SK-N-SH (cell line): ENCODE measurements around the gene CRELD2.

Source experiments
- CTCF ChIP-seq: fragments of 200-600 bp; sonication (generic); IDR thresholded peaks from 2 replicates; pipeline ENCODE4 v1.6.1; 2017; ENCODE audit warnings: antibody characterized with exemption, mild to moderate bottlenecking, moderate library complexity
- FOSL2 ChIP-seq: IDR thresholded peaks from 2 replicates; pipeline ENCODE4 v1.4.0; 2012; ENCODE audit warnings: low read depth, mild to moderate bottlenecking, moderate library complexity, borderline replicate concordance
- MAX ChIP-seq: IDR thresholded peaks from 2 replicates; pipeline ENCODE4 v1.4.0; 2012; ENCODE audit warnings: low read depth
- POLR2AphosphoS5 ChIP-seq: IDR thresholded peaks from 2 replicates; pipeline ENCODE4 v1.6.1; 2012; ENCODE audit warnings: low read depth, low read length
- TAF1 ChIP-seq: IDR thresholded peaks from 2 replicates; pipeline ENCODE4 v1.6.1; 2012; ENCODE audit warnings: low read depth, mild to moderate bottlenecking, low read length, moderate library complexity, borderline replicate concordance
- TEAD4 ChIP-seq: IDR thresholded peaks from 2 replicates; pipeline ENCODE4 v1.4.0; 2012; ENCODE audit warnings: mild to moderate bottlenecking, borderline replicate concordance; ENCODE audit not compliant: insufficient read depth

- TF ChIP-seq TAF1, result no peak
- TF ChIP-seq TEAD4, result no peak
- TF ChIP-seq POLR2AphosphoS5, result no peak
- no peak for TF ChIP-seq MAX
- no peak for TF ChIP-seq FOSL2
- no peak for TF ChIP-seq CTCF
Observed at GRCh38 chr22:49909476-49910205, 8.8 kb upstream of the CRELD2 start.
